LNCaP clone FGC (cell line): ENCODE data around the gene NRP2.

ENCODE experiments used
- DNase-seq: peaks from one replicate; pipeline ENCODE4 v3.0.0-alpha.2; 2011; ENCODE audit warnings: low read depth
- H3K4me3 ChIP-seq: 2 replicates; pipeline ENCODE4 v1.5.1; 2011; ENCODE audit warnings: mild to moderate bottlenecking, low read depth, low read length, control low read depth
- TF ChIP-seq, protein P1 (sequence below): IDR thresholded peaks from 2 replicates; pipeline ENCODE4 v1.5.1; 2012; ENCODE audit warnings: mild to moderate bottlenecking; ENCODE audit not compliant: control insufficient read depth, insufficient read depth; ENCODE audit errors: extremely low read depth

Gene NRP2

DNA sequence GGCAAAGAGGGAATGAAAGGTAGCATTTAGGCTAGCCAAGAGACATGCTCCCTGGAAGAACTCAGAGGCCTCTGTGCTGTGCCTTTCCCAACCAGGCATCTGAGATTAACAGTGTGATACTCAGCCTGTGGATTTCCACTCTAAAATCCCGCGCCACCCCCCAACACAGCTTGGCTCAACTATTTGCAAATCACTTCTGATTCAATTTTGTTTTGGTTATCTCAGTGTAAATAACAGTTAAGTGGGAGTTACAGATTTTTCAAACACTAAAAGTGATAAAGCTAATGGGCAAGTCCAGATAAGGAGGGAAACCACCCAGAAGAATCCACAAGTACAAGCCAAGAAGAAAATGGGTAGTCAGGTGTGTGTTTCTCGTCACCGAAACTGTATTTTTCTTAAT lies 1.4 kb upstream of the NRP2 start:
- no peak overlapping the region for H3K4me3 ChIP-seq
- DNase-seq = no peak
- TF ChIP-seq, protein P1, sequence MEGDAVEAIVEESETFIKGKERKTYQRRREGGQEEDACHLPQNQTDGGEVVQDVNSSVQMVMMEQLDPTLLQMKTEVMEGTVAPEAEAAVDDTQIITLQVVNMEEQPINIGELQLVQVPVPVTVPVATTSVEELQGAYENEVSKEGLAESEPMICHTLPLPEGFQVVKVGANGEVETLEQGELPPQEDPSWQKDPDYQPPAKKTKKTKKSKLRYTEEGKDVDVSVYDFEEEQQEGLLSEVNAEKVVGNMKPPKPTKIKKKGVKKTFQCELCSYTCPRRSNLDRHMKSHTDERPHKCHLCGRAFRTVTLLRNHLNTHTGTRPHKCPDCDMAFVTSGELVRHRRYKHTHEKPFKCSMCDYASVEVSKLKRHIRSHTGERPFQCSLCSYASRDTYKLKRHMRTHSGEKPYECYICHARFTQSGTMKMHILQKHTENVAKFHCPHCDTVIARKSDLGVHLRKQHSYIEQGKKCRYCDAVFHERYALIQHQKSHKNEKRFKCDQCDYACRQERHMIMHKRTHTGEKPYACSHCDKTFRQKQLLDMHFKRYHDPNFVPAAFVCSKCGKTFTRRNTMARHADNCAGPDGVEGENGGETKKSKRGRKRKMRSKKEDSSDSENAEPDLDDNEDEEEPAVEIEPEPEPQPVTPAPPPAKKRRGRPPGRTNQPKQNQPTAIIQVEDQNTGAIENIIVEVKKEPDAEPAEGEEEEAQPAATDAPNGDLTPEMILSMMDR = no peak

DNA sequence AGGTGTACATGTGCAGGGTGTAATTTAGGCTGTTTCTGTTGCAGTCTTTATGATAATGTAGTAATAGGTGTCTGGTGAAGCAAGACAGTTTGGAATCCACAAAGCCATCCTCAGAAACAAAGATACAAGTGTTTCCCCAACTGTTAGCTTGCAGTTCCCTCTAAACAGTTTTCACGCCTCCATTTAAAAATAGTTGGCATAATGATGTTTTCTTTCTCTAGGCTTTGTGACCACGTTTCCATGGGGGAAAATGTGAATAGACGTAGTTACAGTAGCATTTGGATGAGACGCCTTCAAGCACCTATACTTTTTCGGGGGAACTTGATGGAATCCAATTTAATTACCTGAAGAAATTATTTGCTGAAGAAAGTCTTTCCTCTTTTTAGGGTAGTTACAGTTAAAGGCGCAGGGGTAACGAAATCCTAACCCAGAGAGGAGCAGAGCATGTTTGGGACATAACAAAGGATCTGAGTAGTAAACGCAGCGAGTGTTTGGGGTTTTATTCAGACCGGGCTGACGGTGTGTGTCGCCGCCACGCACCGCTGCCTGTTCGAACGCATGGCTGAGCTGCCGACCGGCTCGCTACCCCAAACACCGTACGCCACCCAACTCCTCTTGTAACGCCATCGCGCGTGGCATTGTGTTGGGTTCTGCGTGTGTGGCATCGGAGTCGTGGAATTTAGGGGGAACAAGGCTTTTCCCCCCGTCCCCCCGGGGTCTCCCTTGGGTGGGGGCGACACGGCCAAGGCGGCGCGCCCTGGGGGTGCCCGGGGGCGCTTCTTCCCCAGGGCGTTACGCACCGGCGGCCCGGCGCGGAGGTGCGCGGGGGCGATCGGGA lies 681 bp upstream of the NRP2 start:
- H3K4me3 ChIP-seq = peak overlapping the region; percentile 39
- TF ChIP-seq, protein P1 = no peak

DNA sequence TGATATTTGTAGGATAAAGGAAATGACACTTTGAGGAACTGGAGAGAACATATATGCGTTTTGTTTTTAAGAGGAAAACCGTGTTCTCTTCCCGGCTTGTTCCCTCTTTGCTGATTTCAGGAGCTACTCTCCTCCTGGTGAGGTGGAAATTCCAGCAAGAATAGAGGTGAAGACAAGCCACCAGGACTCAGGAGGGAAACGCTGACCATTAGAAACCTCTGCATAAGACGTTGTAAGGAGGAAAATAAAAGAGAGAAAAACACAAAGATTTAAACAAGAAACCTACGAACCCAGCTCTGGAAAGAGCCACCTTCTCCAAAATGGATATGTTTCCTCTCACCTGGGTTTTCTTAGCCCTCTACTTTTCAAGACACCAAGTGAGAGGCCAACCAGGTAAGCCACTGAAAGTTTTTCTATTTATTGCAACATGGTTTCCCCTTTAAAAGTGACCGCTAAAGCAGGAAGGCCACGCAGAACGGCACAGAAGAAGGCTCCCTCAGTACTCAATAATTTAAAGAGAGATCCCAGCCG lies 735 bp downstream of the NRP2 start:
- no peak for DNase-seq
- no peak overlapping the region for H3K4me3 ChIP-seq
- TF ChIP-seq, protein P1 = no peak

More for the DNA sequence above, 681 bp upstream of the NRP2 start:
- no peak for DNase-seq

DNA sequence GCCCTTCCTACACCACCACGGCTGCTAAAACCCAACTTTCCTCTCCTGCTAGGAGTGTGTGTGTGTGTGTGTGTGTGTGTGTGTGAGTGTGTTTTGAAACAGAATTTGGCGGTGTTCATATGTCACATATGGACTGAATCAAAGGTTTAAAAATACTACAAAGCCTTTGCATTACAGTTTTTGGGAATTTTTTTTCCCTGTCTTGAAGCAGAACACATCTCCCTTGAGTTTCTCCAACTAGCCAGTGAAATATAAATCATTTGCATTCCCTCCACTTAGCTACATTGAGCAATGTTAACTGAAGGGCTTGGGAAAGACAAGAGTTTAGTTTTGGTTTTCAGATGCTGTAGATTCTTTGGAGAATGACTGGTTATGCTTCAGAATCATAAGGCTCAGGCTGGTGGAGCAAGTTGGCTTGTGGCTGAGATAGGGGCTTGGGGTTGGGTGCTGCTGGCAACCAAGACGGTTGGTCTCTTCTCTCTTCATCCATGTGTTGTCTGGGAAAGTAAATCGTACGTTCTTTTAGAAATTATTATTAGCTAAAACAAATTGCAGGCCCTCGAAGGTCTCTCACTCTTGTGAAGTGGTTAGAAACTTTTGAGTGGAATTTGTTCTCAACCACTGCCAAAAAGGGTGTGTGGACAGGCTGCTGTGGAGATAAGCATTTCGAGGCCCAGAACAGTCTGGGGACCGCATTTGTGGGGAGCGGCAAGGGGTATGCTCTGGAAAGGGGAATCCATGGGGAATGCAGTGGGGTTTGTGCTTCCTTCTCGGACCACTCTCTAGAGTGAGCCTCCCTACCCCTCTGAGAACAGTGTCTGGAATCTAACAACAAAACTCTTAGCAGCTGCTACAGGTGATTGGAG lies 1.4 kb downstream of the NRP2 start:
- DNase-seq = no peak

DNA sequence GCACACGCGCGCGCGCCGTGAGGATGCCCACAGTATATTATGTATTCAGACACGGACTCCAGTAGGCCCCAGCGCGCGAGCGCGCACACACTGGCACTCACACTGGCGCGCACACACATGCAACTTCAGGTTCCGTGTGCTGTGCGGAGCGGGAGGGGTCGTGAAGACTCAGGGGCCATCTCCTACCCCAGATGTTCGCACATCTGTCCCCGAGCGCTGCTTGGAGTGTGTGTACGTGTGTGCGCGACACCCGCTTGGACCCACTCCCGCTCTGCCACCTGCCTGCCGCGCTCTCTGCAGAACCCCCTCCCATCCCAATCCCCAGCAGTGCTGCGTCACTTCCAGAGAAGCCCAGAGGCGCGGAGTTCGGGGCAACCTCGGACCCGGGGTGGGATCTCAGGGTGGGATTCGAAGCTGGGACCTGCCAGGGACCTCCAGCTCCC lies 2.6 kb downstream of the NRP2 start:
- no peak overlapping the region for H3K4me3 ChIP-seq
- DNase-seq = no peak
- TF ChIP-seq, protein P1 = no peak

More for the DNA sequence above, 1.4 kb downstream of the NRP2 start:
- TF ChIP-seq, protein P1 = no peak
- H3K4me3 ChIP-seq = no peak overlapping the region

DNA sequence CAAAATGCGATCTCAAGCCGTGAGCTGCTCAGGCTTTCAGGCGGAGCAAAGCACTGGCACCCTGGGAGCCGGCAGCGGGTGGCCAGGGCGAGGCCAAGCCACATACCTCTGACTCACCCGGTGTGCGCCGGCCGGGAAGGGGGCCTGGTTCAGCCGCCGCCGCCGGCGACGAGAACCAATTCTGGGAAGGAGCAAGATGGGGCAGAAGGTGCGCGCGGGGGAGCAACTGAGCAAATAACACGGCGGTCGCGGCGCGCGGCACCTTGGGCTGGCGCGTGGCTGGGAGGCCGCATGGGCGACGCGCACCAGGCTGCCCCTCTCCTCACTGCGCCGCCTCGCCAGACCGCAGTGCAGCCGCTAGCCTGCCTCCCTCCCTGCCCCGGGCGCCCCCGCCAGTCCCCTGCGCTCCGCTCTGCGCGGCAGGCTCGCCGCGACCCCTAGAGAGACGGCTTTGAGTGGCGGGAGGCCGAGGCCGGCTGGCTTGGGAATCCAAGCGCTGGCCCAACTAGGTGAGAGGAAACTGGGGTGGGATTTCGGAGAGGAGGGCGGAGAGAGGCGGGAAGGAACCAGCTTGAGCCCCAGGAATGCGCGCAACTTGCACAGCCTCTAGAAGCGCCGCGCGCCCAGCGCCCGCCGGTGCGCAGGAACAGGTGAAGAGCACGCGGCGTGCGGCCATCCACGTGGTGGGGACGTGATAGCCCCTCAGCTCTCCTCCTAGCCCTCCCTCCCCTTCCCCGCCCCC lies 3.2 kb downstream of the NRP2 start:
- no peak overlapping the region for H3K4me3 ChIP-seq
- no peak for DNase-seq
- TF ChIP-seq, protein P1 = no peak
